Measurements from ENCODE around the gene CACNA1C.
A peak's percentile ranks its signal among the peaks of the same experiment; 100 is the strongest.

Gene CACNA1C

DNA sequence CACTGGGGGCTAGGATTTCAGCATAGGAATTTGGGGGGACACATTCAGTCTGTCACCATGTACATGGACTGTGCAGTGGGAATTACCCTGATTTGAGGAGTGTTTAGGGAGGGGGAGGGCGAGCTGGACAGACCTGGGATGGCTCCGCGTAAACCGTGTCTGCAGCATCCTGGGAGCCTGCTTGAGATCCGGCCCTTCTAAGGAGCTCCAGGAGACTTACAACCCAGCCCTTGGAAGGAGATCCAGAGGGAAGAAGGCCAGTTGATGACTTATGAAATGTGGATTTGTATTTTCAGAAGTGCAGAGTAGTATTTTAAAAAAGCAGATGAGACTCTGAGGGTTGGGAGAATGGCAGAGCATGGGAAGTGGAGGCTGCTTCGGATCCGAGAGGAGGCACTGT is 153.2 kb downstream of the CACNA1C start:
- DNase-seq (ENCODE audit: low read depth), result no peak

- no peak for DNase-seq (ENCODE audit: low read depth)
These were observed 156.2 kb downstream of the CACNA1C start for GRCh38 chr12:2208837-2209635.

DNA sequence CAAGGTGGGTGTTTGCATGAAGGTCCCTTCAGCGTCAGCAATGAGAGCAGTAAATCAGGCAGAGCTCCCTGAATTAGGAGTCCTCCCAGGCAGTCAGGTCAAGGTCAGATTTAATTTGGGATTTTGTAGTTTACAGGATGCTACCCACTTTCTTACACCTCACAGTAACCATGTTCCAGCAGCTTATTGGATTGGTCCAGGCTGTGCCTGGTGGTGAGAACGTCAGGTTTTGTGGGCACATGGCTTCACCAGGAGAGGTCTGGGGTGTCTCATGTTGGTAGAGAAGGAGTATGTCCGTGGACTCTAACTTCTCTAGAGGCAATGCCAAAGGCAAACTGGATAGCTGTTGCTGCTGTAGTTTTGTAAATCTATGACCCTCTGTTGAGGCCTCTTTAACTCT is 158.3 kb downstream of the CACNA1C start:
- no peak for DNase-seq (ENCODE audit: low read depth)

DNA sequence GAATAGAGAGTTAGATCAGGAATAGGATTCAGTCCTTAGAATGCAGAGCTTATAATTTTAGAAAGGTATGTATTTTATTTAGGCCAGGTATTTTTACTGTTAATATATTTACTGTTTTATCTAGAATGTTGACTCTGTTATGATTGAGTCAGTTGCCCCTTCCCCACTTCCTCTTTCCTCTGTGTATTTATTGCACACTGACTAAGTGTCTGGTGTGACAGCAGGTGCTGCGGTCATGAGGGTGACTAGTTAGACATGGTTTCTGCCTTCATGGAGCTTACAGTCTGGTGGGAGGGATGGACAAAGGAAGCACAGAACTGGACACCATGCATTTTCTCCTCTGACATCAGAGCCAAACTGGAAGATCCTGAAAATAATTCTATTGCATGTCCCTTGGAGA is 159.8 kb downstream of the CACNA1C start:
- DNase-seq (ENCODE audit: low read depth), result no peak

DNA sequence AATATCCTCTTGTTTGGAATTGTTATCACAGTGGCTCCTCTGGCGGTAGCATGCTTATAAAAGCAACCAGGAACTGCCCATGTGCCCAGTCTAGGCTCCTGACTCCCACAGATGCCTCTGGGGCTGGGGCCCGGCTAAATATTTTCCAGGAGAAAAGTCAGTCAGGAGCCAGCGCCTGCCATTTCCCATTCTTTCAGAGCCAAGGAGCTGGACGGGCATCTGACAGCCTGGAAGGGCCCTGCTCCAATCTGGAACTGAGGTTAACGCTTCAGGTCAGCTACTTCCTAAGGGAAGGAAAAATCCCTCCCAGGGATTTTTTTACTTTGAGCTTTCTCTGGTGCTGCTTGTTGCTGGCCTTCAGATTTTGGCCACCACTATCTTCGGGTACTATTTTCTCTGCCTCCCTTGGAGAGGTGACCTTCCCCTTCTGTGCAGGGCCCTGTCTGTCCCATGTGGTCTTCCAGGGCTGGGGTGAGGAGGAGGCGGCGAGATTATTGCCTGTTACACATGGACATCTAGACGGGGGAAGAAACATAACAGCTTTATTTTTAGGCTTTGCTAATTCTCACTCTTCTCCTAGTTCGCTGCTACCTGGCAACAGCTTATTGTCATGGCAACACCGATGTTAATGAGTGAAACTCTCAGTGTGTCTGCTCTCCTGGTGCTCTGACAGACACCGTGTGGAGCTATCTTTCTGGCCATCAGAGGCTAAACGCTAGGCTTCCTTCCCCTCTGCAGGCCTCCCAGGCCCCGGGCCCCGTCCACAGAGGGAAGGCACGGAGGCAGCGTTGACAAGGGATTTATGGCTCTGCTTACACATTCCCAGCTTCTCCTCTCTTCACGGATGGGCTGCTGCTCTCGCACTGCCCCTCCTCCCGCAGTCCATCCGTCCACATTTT is 160.4 kb downstream of the CACNA1C start:
- no peak for DNase-seq (ENCODE audit: low read depth)

DNA sequence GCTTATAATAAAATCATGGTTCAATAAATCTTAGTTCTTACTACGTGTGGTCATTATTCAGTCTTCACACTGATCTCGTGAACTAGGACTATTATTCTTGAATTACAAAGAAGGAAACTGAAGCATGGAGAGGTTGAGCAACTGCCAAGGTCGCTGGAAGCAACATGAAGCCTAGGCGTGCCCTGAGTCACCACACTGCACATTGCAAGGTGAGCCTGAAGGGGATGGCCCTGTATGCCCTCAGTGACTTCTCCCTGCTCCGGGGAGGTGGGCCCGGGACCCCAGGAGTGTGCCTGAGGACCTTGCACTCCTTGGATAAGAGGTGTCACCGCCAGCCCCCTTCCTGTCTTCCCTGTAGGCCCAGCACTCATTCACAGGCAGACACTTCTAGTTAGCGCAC is 161.6 kb downstream of the CACNA1C start:
- no peak for DNase-seq (ENCODE audit: low read depth)

GRCh38 chr12:2215709-2216560 is 163.1 kb downstream of the CACNA1C start:
- DNase-seq (ENCODE audit: low read depth), result no peak

GRCh38 chr12:2218706-2219105 is 165.9 kb downstream of the CACNA1C start:
- DNase-seq (ENCODE audit: low read depth), result no peak

DNA sequence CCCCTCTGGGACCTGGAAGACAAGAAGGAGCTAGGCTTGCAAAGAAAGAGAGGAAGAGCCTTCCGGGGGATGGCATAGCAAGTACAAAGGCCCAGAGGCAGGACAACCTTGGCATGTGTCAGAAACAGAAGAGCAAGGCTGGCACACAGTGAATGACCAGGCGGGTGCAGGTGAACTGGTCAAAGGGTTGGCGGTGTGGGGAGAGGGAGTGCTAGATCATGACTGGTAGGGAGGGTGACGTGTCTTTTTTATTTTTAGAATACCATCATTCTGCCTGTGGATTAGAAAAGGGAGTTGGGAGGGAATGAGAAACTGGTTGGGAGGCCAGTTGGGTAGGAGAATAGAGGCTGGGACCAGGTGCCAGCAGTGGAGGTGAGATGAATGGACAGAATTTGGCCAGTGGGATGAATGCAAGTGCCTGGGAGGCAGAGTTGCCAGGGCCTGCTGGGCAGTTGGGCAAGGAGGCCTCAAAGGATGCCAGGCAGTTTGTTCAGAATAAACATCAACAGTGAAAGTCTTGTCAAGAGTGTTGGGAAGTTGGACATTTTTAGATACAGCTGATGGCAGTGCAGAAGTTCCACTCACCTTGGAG is 168.3 kb downstream of the CACNA1C start:
- DNase-seq (ENCODE audit: low read depth), result no peak

- no peak for DNase-seq (ENCODE audit: low read depth)
These were observed 169.9 kb downstream of the CACNA1C start for GRCh38 chr12:2222691-2223090.

DNA sequence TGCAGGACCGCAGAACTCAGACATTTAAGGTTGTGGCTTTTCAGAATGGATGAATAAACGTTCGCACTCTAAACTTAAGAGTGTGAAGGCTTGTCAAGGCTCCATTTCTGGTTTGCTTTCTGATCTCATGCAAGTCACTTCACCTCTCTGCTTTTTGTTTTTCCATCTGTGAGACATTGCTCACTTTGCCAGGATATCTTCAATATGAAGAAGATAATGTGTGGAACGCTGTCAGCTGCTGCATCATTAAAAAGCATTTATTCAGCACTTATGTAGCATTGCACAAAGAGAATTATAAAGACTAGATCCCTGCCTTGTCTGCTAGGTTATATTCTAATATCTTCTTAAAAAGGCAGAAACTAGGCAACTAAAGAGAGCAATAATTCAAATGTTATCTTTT is 172.2 kb downstream of the CACNA1C start:
- no peak for DNase-seq (ENCODE audit: low read depth)

DNA sequence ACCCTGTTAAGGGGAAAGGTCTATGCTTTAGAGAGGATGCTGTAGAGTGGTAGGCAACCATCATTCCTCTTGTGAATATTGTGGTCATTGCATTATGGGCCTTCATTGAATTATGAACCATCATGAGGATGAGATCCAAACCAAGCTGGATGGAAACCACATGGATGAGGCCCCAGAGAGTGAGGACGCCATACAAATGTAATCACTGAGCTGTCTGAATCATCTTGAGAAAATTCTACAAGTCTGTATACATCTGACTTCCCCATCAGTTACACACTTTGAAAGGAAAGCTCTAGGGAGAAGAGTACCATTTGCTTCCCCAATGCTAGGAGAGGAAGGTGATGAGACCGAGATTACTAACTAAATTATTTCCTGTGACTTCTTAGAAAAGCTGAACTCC is 172.9 kb downstream of the CACNA1C start:
- no peak for DNase-seq (ENCODE audit: low read depth)

DNA sequence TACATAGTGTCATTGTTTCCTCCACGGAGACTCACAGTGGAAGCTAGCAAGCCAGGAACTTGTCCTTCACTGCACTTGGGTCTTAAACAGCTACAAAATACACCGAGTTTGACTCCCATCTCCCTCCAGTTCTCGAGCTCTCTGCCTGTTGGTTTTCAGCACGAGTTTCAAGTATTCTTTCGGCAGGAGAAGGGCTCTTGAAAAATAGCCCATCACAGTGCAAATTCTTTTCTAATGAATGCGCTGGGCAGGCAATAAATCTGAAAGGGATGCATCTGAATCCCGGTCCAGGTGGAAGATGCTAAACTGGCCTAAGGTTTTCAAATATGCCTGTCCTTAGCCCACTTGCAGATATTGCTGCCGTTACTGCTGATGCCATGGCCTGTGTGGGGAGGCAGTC is 173.9 kb downstream of the CACNA1C start:
- no peak for DNase-seq (ENCODE audit: low read depth)

- DNase-seq (ENCODE audit: low read depth), result no peak
These were observed 174.6 kb downstream of the CACNA1C start for GRCh38 chr12:2227360-2227759.

DNA sequence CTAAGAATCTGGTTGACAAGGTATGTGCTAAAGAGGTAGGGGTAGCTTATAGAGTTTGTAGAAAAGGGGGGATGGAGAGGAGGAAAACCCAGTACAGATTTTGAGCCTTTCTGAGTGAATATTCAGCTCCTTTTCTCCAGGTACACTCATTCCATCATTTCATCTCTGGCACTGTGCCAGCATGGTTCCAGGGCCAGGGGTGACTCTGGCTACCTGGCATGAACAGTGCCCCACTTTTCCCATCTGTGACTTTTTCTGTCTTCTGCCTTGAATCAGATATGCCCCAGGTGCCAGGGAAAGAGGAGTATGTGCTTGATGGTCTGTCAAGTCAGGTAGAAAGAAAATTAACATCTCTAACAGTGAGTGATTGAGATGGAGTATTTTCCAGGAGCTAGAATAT is 175.7 kb downstream of the CACNA1C start:
- no peak for DNase-seq (ENCODE audit: low read depth)

- no peak for DNase-seq (ENCODE audit: low read depth)
These were observed 177.1 kb downstream of the CACNA1C start for GRCh38 chr12:2229661-2230539.

DNA sequence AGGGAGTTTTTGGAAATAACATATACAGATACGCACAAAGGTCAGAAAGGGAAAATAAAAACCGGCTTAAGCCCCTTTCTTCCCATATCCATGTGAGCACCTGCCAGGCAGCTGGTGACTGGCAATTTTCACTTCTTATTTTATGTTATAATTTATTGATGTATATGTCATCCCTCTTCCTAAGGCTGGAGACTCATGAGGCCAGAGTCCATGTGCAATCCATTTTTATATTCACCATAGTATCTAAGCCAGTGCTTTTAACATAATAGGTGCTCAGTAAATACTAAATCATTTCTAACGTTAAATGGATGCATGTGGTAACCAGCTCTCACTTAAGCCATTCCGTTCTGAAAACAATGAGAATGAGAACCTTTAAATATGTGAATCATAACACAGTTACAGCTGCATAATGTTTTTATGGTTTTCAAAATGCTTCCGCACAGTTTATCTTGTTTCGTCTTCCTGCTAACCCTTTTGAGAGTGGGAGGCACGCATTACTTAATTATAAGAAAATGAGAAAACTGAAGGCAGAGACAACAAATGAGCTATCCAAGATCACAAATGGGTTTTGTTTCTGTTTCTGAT is 178.3 kb downstream of the CACNA1C start:
- no peak for DNase-seq (ENCODE audit: low read depth)

DNA sequence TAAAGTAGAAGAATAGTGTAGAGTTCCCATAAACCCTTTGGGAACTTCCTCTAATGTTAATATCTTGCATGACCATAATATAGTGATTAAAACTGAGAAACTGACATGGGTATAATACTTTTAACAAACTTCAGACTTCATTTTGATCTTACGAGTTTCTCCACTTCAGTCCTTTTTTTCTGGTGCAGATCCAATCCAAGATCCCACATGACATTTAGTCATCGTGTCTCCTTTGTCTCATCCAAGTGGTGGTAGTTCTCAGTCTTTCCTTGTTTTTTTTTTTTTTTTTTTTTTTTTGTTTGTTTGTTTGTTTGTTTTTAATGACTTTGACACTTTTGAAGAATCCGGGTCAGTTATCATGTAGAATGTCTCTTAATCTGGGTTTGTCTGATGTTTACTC is 179.2 kb downstream of the CACNA1C start:
- no peak for DNase-seq (ENCODE audit: low read depth)

DNA sequence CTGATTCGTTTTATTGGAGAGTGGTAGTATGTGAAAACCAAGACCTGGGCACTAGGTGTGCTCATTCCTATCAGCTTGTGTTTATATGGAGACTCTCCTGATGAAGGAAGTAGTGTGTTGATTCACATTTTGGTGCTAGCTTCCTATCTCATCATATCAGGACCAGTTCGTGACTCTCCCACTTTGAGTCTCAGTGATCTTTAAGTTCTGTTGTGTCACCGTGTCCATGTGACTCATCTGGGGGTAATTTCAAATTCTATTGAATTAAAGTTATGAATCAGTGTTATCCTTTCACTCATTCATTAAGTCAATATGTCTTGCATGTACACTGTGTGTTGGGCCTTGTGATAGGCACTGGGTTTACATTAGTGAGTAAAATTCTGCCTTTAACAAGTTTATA is 180.2 kb downstream of the CACNA1C start:
- peak; percentile 62 for DNase-seq (ENCODE audit: low read depth)

DNA sequence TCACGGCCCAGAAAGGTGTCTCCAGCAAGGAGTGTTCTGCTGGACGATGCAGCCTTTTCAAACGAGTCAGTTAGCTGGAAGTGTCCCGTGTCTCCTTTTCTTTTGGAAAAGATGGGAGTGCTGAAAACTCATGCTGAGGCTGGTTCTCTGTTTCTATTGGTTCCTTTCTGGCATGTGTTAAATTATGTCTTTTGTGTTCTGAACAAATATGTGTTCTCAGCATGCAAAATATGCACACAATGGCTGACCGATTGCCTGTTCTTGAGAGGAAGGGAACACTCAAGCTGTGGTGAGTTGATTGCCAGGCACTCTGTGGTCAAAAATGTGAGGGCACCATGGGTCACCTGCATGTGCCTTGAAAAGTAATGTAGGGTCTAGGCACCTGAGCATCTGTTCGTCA is 181.3 kb downstream of the CACNA1C start:
- no peak for DNase-seq (ENCODE audit: low read depth)
